ENCODE results near the gene FBXL13.

FBXL13 gene

DNA sequence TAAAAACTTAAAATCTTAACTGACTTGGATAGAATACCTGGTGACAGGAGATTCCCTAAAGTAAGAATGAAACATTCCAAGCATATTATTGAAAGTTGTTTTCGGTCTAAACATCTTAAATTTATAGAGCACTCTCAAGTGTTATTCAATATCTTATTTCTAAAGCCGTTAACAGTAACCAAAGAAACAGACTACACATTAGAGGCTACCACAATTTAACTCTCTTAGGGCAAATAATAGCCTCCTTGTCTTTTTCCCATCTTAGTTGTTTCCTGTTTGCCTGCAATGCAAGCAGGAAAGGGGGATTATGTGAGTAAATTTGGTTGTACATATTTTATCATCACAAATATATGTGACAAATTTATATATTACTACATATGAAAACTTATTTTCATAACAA, 42.9 kb upstream of the FBXL13 start:
- no CpG with 5 or more reads among the region's 2 CpGs for WGBS (ENCODE audit: extremely low coverage, insufficient coverage, low lambda C conversion rate)
- Histone ChIP-seq H3K18ac (ENCODE audit: low read length) (no peak overlapping the region), H3K27ac (ENCODE audit: low read depth, low read length) (no peak overlapping the region), H3K4me2 (ENCODE audit: low read length) (no peak overlapping the region), H3K4ac (ENCODE audit: low read depth, low read length) (no peak overlapping the region), H2BK15ac (replicated peaks; ENCODE audit: low read depth) (no peak overlapping the region), H3K23ac (ENCODE audit: low read length) (no peak overlapping the region), H3K36me3 (ENCODE audit: control insufficient read depth, insufficient read depth, low read length) (no peaks in the 10 kb centered on the region), H2AK5ac (ENCODE audit: low read length) (no peak overlapping the region), H3K79me1 (ENCODE audit: low read length) (no peaks in the 10 kb centered on the region), H3K4me3 (ENCODE audit: low read length) (no peak overlapping the region), H3K9ac (ENCODE audit: low read length) (no peak overlapping the region), H3K4me1 (ENCODE audit: control insufficient read depth, low read depth, low read length) (no peaks in the 10 kb centered on the region), H3K27me3 (ENCODE audit: insufficient read depth, low read length, poor library complexity) (no peaks in the 10 kb centered on the region), H4K8ac (ENCODE audit: low read depth, low read length) (no peak overlapping the region), H2BK120ac (ENCODE audit: low read depth, low read length) (no peak overlapping the region), H2BK5ac (ENCODE audit: low read length) (no peak overlapping the region), H4K5ac (ENCODE audit: low read length) (no peak overlapping the region), H3K79me2 (ENCODE audit: control insufficient read depth, insufficient read depth, low read length) (no peaks in the 10 kb centered on the region), H3K56ac (ENCODE audit: low read length) (no peak overlapping the region)
- no peak for DNase-seq

DNA sequence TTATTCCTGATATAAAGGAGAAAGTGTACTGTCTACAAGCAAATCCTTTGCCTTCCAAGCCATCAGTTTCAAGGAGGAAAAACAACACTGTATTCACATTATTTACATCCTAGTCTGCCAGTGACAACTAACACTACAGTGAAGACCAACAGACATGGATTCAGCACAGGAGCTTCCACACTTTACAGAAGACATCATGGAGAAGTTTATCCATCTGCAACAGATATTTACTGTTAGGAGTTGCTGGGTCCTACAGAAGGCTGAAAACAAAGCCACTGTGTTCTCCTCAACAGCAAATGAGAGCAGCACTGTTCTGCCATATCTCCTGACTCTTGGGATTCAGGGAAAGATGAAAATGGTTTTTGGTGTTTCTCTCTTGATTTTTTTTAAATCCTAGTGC, 42.4 kb upstream of the FBXL13 start:
- no peak overlapping the region for H3K56ac ChIP-seq (ENCODE audit: low read length)
- no peak for DNase-seq
- H3K9ac ChIP-seq (ENCODE audit: low read length) = no peak overlapping the region
- no peaks in the 10 kb centered on the region for H3K36me3 ChIP-seq (ENCODE audit: control insufficient read depth, insufficient read depth, low read length)
- H2BK120ac ChIP-seq (ENCODE audit: low read depth, low read length) = no peak overlapping the region
- H3K4me3 ChIP-seq (ENCODE audit: low read length) = no peak overlapping the region
- H3K79me2 ChIP-seq (ENCODE audit: control insufficient read depth, insufficient read depth, low read length) = no peaks in the 10 kb centered on the region
- H3K27ac ChIP-seq (ENCODE audit: low read depth, low read length) = no peak overlapping the region
- no peak overlapping the region for H2BK15ac ChIP-seq (replicated peaks; ENCODE audit: low read depth)
- H4K8ac ChIP-seq (ENCODE audit: low read depth, low read length) = no peak overlapping the region
- no peak overlapping the region for H2AK5ac ChIP-seq (ENCODE audit: low read length)
- H3K4ac ChIP-seq (ENCODE audit: low read depth, low read length) = no peak overlapping the region
- no peaks in the 10 kb centered on the region for H3K4me1 ChIP-seq (ENCODE audit: control insufficient read depth, low read depth, low read length)
- H3K23ac ChIP-seq (ENCODE audit: low read length) = no peak overlapping the region
- no peak overlapping the region for H3K4me2 ChIP-seq (ENCODE audit: low read length)
- no peak overlapping the region for H3K18ac ChIP-seq (ENCODE audit: low read length)
- H3K79me1 ChIP-seq (ENCODE audit: low read length) = no peaks in the 10 kb centered on the region
- no peak overlapping the region for H2BK5ac ChIP-seq (ENCODE audit: low read length)
- H3K27me3 ChIP-seq (ENCODE audit: insufficient read depth, low read length, poor library complexity) = no peaks in the 10 kb centered on the region
- H4K5ac ChIP-seq (ENCODE audit: low read length) = no peak overlapping the region

DNA sequence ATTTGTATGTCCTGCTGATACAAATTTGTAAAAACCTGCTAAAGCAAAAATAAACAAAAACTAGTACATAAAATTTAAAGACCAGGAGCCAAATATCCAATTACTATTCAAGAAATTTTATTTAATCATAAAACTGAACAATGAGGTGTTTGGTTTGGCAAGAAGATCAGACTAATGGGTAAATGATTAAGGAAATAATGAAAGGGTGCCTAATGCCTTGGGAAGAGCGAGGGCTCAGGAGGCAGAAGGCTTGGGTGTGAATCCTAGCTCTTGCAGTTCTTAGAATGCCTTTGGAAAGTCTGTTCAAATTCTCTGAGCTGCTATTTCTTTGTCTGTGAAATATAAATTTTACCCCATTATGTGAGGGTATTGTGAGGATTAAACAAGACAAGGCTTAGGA, 41.9 kb upstream of the FBXL13 start:
- H3K4me1 ChIP-seq (ENCODE audit: control insufficient read depth, low read depth, low read length) = no peaks in the 10 kb centered on the region
- no peak overlapping the region for H3K4me3 ChIP-seq (ENCODE audit: low read length)
- no peaks in the 10 kb centered on the region for H3K36me3 ChIP-seq (ENCODE audit: control insufficient read depth, insufficient read depth, low read length)
- H3K79me2 ChIP-seq (ENCODE audit: control insufficient read depth, insufficient read depth, low read length) = no peaks in the 10 kb centered on the region
- no peak overlapping the region for H3K23ac ChIP-seq (ENCODE audit: low read length)
- no peak overlapping the region for H4K8ac ChIP-seq (ENCODE audit: low read depth, low read length)
- H3K56ac ChIP-seq (ENCODE audit: low read length) = no peak overlapping the region
- no peak overlapping the region for H2BK5ac ChIP-seq (ENCODE audit: low read length)
- no peaks in the 10 kb centered on the region for H3K27me3 ChIP-seq (ENCODE audit: insufficient read depth, low read length, poor library complexity)
- no peak overlapping the region for H3K27ac ChIP-seq (ENCODE audit: low read depth, low read length)
- H3K9ac ChIP-seq (ENCODE audit: low read length) = no peak overlapping the region
- no peak overlapping the region for H3K4ac ChIP-seq (ENCODE audit: low read depth, low read length)
- DNase-seq = no peak
- H3K4me2 ChIP-seq (ENCODE audit: low read length) = no peak overlapping the region
- no peak overlapping the region for H2BK120ac ChIP-seq (ENCODE audit: low read depth, low read length)
- H4K5ac ChIP-seq (ENCODE audit: low read length) = no peak overlapping the region
- H3K18ac ChIP-seq (ENCODE audit: low read length) = no peak overlapping the region
- H2BK15ac ChIP-seq (replicated peaks; ENCODE audit: low read depth) = no peak overlapping the region
- H2AK5ac ChIP-seq (ENCODE audit: low read length) = no peak overlapping the region
- WGBS (ENCODE audit: extremely low coverage, insufficient coverage, low lambda C conversion rate) = no CpG with 5 or more reads among the region's 1 CpG
- H3K79me1 ChIP-seq (ENCODE audit: low read length) = no peaks in the 10 kb centered on the region

DNA sequence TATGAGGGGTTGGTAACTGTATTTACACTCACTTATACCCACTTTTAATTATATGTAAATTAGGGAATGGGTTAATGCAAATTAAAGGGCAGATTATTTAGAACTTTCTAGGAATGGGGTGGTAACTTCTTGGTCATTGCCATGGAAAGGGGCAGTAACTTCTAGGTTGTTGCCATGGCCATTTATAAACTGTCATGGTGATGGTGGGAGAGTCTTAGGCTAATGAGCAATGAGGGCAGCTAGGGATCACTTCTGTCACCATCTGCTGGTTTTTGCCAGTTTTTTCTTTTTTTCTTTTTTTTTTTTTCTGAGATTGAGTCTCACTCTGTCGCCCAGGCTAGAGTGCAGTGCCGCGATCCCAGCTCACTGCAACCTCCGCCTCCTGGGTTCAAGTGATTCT, 41.2 kb upstream of the FBXL13 start:
- no peak overlapping the region for H3K9ac ChIP-seq (ENCODE audit: low read length)
- no peaks in the 10 kb centered on the region for H3K79me1 ChIP-seq (ENCODE audit: low read length)
- no peaks in the 10 kb centered on the region for H3K79me2 ChIP-seq (ENCODE audit: control insufficient read depth, insufficient read depth, low read length)
- no peaks in the 10 kb centered on the region for H3K36me3 ChIP-seq (ENCODE audit: control insufficient read depth, insufficient read depth, low read length)
- no peak overlapping the region for H3K23ac ChIP-seq (ENCODE audit: low read length)
- no peaks in the 10 kb centered on the region for H3K4me1 ChIP-seq (ENCODE audit: control insufficient read depth, low read depth, low read length)
- no peak overlapping the region for H3K27ac ChIP-seq (ENCODE audit: low read depth, low read length)
- no peak overlapping the region for H4K5ac ChIP-seq (ENCODE audit: low read length)
- H3K18ac ChIP-seq (ENCODE audit: low read length) = no peak overlapping the region
- no peak overlapping the region for H4K8ac ChIP-seq (ENCODE audit: low read depth, low read length)
- no peak overlapping the region for H3K4me2 ChIP-seq (ENCODE audit: low read length)
- H2BK15ac ChIP-seq (replicated peaks; ENCODE audit: low read depth) = no peak overlapping the region
- no peak overlapping the region for H3K4me3 ChIP-seq (ENCODE audit: low read length)
- H3K56ac ChIP-seq (ENCODE audit: low read length) = no peak overlapping the region
- H3K4ac ChIP-seq (ENCODE audit: low read depth, low read length) = no peak overlapping the region
- H2BK5ac ChIP-seq (ENCODE audit: low read length) = no peak overlapping the region
- H2AK5ac ChIP-seq (ENCODE audit: low read length) = no peak overlapping the region
- DNase-seq = no peak
- no peaks in the 10 kb centered on the region for H3K27me3 ChIP-seq (ENCODE audit: insufficient read depth, low read length, poor library complexity)
- no peak overlapping the region for H2BK120ac ChIP-seq (ENCODE audit: low read depth, low read length)
- WGBS (ENCODE audit: extremely low coverage, insufficient coverage, low lambda C conversion rate) = no CpG with 5 or more reads among the region's 4 CpGs

DNA sequence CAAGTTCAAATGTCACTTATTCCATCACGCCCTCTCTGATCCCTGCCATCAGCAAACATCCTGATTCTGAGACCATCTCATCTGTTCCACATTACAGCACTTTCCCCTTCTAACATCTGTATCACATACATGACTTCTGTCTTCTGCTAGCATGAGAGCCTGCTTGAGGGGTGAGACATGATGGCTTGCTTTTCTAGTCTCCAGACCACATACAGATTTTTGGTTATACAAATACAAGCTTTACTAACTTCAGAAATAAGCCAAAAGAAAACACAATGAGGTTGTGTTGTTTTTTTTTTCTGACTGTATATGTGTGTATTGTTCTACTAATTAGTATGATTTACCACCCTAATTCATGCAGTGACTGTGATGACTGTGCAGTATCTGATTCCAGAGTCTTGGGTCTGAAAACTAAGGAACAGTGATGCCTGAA, 40.0 kb upstream of the FBXL13 start:
- H2BK15ac ChIP-seq (replicated peaks; ENCODE audit: low read depth) = no peak overlapping the region
- H2BK5ac ChIP-seq (ENCODE audit: low read length) = no peak overlapping the region
- no peak overlapping the region for H3K23ac ChIP-seq (ENCODE audit: low read length)
- H3K4ac ChIP-seq (ENCODE audit: low read depth, low read length) = no peak overlapping the region
- H3K4me3 ChIP-seq (ENCODE audit: low read length) = no peak overlapping the region
- H3K56ac ChIP-seq (ENCODE audit: low read length) = no peak overlapping the region
- H3K4me1 ChIP-seq (ENCODE audit: control insufficient read depth, low read depth, low read length) = no peaks in the 10 kb centered on the region
- DNase-seq = no peak
- no peak overlapping the region for H2AK5ac ChIP-seq (ENCODE audit: low read length)
- H3K9ac ChIP-seq (ENCODE audit: low read length) = no peak overlapping the region
- no peak overlapping the region for H3K4me2 ChIP-seq (ENCODE audit: low read length)
- no peak overlapping the region for H2BK120ac ChIP-seq (ENCODE audit: low read depth, low read length)
- H3K36me3 ChIP-seq (ENCODE audit: control insufficient read depth, insufficient read depth, low read length) = no peaks in the 10 kb centered on the region
- no peak overlapping the region for H4K5ac ChIP-seq (ENCODE audit: low read length)
- no peaks in the 10 kb centered on the region for H3K27me3 ChIP-seq (ENCODE audit: insufficient read depth, low read length, poor library complexity)
- no peaks in the 10 kb centered on the region for H3K79me1 ChIP-seq (ENCODE audit: low read length)
- no peak overlapping the region for H4K8ac ChIP-seq (ENCODE audit: low read depth, low read length)
- no peak overlapping the region for H3K18ac ChIP-seq (ENCODE audit: low read length)
- WGBS (ENCODE audit: extremely low coverage, insufficient coverage, low lambda C conversion rate) = no CpG with 5 or more reads among the region's 1 CpG
- no peak overlapping the region for H3K27ac ChIP-seq (ENCODE audit: low read depth, low read length)
- H3K79me2 ChIP-seq (ENCODE audit: control insufficient read depth, insufficient read depth, low read length) = no peaks in the 10 kb centered on the region

DNA sequence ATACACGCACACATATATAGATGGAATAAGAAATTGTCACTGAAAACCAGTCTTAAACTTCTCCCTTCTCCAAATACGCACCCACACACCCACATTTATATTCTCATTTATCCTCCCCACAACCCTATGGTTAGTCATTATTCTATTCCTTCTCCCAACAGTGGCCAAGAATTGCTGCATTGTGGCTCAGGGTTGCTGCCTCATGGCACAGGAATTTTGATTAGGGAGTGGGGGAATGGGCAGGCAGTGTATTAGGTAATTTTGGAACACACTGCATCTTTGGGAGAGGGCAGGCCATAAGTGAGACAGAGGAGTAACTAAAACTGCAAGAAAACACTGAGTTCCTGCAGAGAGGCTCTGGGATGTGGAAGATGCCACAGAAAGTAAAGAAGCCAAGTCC, 38.6 kb upstream of the FBXL13 start:
- Histone ChIP-seq H4K8ac (ENCODE audit: low read depth, low read length) (no peak overlapping the region), H3K56ac (ENCODE audit: low read length) (no peak overlapping the region), H2BK5ac (ENCODE audit: low read length) (no peak overlapping the region), H3K4me2 (ENCODE audit: low read length) (no peak overlapping the region), H3K4me1 (ENCODE audit: control insufficient read depth, low read depth, low read length) (no peaks in the 10 kb centered on the region), H3K9ac (ENCODE audit: low read length) (no peak overlapping the region), H3K79me2 (ENCODE audit: control insufficient read depth, insufficient read depth, low read length) (no peaks in the 10 kb centered on the region), H3K27me3 (ENCODE audit: insufficient read depth, low read length, poor library complexity) (no peaks in the 10 kb centered on the region), H4K5ac (ENCODE audit: low read length) (no peak overlapping the region), H3K4ac (ENCODE audit: low read depth, low read length) (no peak overlapping the region), H3K23ac (ENCODE audit: low read length) (no peak overlapping the region), H2BK15ac (replicated peaks; ENCODE audit: low read depth) (no peak overlapping the region), H3K36me3 (ENCODE audit: control insufficient read depth, insufficient read depth, low read length) (no peaks in the 10 kb centered on the region), H3K27ac (ENCODE audit: low read depth, low read length) (no peak overlapping the region), H3K79me1 (ENCODE audit: low read length) (no peaks in the 10 kb centered on the region), H2AK5ac (ENCODE audit: low read length) (no peak overlapping the region), H3K18ac (ENCODE audit: low read length) (no peak overlapping the region), H2BK120ac (ENCODE audit: low read depth, low read length) (no peak overlapping the region), H3K4me3 (ENCODE audit: low read length) (no peak overlapping the region)
- WGBS (ENCODE audit: extremely low coverage, insufficient coverage, low lambda C conversion rate) = 100% methylated on average over 1 of the region's 2 CpGs
- DNase-seq = peak; percentile 55

Measured in mesendoderm (in vitro differentiated cells).